ENCODE results near the gene URGCP. TPM values are rescaled to one million over a fixed set of nuclear protein-coding genes. Genes with fewer than 3 reads are reported as not detected.
A peak's percentile ranks its signal among the peaks of the same experiment; 100 is the strongest.

The URGCP gene
- total RNA-seq, 2 donors from 2014 or later, result 15.6 to 22.1 TPM

DNA sequence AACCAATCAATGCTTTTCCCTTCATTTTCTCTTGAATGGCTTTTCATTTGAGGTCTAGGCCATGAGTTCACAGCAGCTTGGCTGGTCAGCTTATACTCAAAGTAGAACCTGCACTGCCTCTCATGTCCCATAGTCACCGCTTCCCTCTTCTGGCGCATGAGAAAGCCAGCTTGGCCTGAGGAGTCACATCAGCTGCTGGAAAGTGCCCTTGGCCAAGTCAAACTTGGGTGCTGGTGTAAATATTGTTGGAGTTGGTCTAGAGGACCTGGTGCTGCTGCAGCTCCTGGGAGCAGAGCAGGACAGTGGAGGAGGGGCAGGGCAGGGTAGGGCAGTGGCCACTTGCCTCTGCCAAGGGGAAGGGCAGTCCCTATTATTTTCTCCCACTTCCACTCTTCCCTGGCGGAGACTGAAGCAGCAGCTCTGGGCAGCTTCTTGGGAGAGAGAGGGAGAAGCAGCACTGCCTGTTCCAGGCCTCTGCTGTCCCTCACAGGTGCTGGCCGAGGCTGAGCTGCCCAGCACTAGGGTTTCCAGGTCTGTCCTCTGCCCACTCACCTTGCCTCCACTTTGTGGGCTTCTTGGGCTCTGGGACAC lies 32.6 kb upstream of the URGCP start:
- H3K4me3 ChIP-seq, result no peak overlapping the region
- no peaks in the 10 kb centered on the region for H3K36me3 ChIP-seq (replicated peaks in 1 of 2; ENCODE audit: insufficient read depth in 1 of 2, low read depth in 2 of 2)
- peak overlapping the region; percentile 52 to 67 (median 59) for H3K27ac ChIP-seq
- ATAC-seq, result peak; percentile 94
- peak in 1 of 3 donors; percentile 21 for TF ChIP-seq POLR2A (IDR thresholded peaks at IDR 0.05)
- TF ChIP-seq, protein P1, sequence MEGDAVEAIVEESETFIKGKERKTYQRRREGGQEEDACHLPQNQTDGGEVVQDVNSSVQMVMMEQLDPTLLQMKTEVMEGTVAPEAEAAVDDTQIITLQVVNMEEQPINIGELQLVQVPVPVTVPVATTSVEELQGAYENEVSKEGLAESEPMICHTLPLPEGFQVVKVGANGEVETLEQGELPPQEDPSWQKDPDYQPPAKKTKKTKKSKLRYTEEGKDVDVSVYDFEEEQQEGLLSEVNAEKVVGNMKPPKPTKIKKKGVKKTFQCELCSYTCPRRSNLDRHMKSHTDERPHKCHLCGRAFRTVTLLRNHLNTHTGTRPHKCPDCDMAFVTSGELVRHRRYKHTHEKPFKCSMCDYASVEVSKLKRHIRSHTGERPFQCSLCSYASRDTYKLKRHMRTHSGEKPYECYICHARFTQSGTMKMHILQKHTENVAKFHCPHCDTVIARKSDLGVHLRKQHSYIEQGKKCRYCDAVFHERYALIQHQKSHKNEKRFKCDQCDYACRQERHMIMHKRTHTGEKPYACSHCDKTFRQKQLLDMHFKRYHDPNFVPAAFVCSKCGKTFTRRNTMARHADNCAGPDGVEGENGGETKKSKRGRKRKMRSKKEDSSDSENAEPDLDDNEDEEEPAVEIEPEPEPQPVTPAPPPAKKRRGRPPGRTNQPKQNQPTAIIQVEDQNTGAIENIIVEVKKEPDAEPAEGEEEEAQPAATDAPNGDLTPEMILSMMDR (IDR thresholded peaks at IDR 0.05), result peak in 4 of 7 experiments; percentile 55 to 66 (median 62)
- DNase-seq, result peak; percentile 82 to 93 (median 92)
- H3K4me1 ChIP-seq, result peaks cover 42% of the 10 kb centered on the region
- H3K27me3 ChIP-seq, result no peaks in the 10 kb centered on the region
- no peaks in the 10 kb centered on the region for H3K9me3 ChIP-seq
- WGBS, 2 donors, result 30 to 50% methylated on average over 4 of the region's 4 CpGs
- intact Hi-C loops (cut with DNase I), result no loop called here

GRCh38 chr7:43937444-43937843 lies 31.0 kb upstream of the URGCP start:
- WGBS, 2 donors, result 38 to 47% methylated on average over 3 of the region's 3 CpGs
- DNase-seq (no peak), ATAC-seq (no peak)
- H3K27me3 ChIP-seq, result no peaks in the 10 kb centered on the region
- peak overlapping the region in 3 of 4 donors; percentile 15 to 67 (median 52) for H3K27ac ChIP-seq
- no peaks in the 10 kb centered on the region for H3K9me3 ChIP-seq
- H3K4me3 ChIP-seq, result no peak overlapping the region
- H3K4me1 ChIP-seq, result peaks cover 29% of the 10 kb centered on the region
- H3K36me3 ChIP-seq (replicated peaks in 1 of 2; ENCODE audit: insufficient read depth in 1 of 2, low read depth in 2 of 2), result no peaks in the 10 kb centered on the region
- no peak for TF ChIP-seq POLR2A (IDR thresholded peaks at IDR 0.05)
- TF ChIP-seq, protein P1 (IDR thresholded peaks at IDR 0.05), result no peak
- intact Hi-C loops (cut with DNase I), result no loop called here

- DNase-seq, result no peak
- 77 to 78% methylated on average over 3 of the region's 3 CpGs for WGBS, 2 donors
- ATAC-seq, result no peak
- Histone ChIP-seq H3K4me1 (peaks cover 24% of the 10 kb centered on the region), H3K27me3 (no peaks in the 10 kb centered on the region), H3K4me3 (no peak overlapping the region), H3K27ac (no peak overlapping the region), H3K36me3 (replicated peaks in 1 of 2; ENCODE audit: insufficient read depth in 1 of 2, low read depth in 2 of 2) (no peaks in the 10 kb centered on the region), H3K9me3 (no peaks in the 10 kb centered on the region)
- intact Hi-C loops (cut with DNase I), result no loop called here
- TF ChIP-seq, protein P1 (IDR thresholded peaks at IDR 0.05), result no peak
- TF ChIP-seq POLR2A (IDR thresholded peaks at IDR 0.05), result no peak
These were observed 27.6 kb upstream of the URGCP start for GRCh38 chr7:43933902-43934560.

DNA sequence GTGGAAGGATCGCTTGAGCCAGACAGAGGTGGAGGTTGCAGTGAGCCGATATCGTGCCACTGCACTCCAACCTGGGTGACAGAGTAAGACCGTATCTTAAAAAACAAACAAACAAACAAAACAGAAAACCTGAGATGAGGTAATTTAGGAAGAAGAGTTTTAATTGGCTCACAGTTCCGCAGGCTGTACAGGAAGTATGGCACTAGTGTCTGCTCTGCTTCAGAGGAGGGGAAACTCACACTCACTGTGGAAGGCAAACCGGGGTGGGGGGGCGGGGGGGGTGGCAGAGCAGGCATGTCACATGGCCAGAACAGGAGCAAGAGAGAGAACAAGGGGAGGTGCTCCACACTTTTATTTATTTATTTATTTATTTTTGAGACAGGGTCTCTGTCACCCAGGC lies 24.9 kb upstream of the URGCP start:
- intact Hi-C loops (cut with DNase I), result no loop called here
- Histone ChIP-seq H3K27me3 (no peaks in the 10 kb centered on the region), H3K4me1 (peaks cover 12% of the 10 kb centered on the region), H3K9me3 (no peaks in the 10 kb centered on the region), H3K4me3 (no peak overlapping the region), H3K36me3 (replicated peaks in 1 of 2; ENCODE audit: insufficient read depth in 1 of 2, low read depth in 2 of 2) (no peaks in the 10 kb centered on the region), H3K27ac (no peak overlapping the region)
- ATAC-seq, result no peak
- TF ChIP-seq, protein P1 (IDR thresholded peaks at IDR 0.05), result no peak
- TF ChIP-seq POLR2A (IDR thresholded peaks at IDR 0.05), result no peak
- WGBS, 2 donors, result 75 to 82% methylated on average over 7 of the region's 7 CpGs
- no peak for DNase-seq
